Activated CD8-positive, alpha-beta memory T cell treated with anti-CD3 and anti-CD28 coated beads for 48 hours (primary cell): ENCODE measurements around the gene NSG1.
"Not testable (repeated sequence)": the region's sequence is repeated elsewhere in the genome, so short reads cannot be mapped to it uniquely, and the experiment has no call there.

Source experiments
- DNase-seq, 3 experiments: peaks; one replicate each; pipeline ENCODE4 v3.0.0-alpha.2; 2020; ENCODE audit warnings: low read depth in 2 of 3, low spot score in 2 of 3

The NSG1 gene

DNA sequence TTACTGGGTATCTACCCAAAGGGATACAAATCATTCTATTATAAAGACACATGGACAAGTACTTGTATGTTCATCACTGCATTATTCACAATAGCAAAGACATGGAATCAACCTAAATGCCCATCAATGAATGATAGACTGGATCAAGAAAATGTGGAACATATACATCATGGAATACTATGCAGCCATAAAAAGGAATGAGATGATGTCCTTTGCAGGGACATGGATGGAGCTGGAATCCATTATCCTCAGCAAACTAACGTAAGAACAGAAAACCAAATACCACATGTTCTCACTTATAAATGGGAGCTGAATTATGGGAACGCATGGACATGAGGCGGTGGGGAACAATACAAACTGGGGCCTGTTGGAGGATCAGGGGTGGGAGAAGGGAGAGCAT lies 78.3 kb downstream of the NSG1 start:
- not testable (repeated sequence) for DNase-seq
